MCF 10A (cell line): ENCODE measurements around the gene SP7. TPM values are rescaled to one million over a fixed set of nuclear protein-coding genes. Genes with fewer than 3 reads are reported as not detected.

Source experiments
- BruUV-seq: library from RNA; stranded (reverse); fragments of 400-500 nt; replicated peaks from 2 replicates; lab custom pipeline; 2021; lab: Mats Ljungman, UMichigan
- CTCF ChIA-PET: fragments of 300-600 bp; sonication (Branson Sonifier 250); formaldehyde crosslinking; extraction: SDS; loops from one replicate; lab custom pipeline; 2021; ENCODE audit warnings: antibody characterized with exemption, inconsistent platforms; lab: Yijun Ruan, JAX
- POLR2A ChIA-PET: fragments of 300-600, 350-650 bp; sonication (Branson Sonifier 250); formaldehyde crosslinking; extraction: SDS; loops from one replicate; lab custom pipeline; 2020; ENCODE audit warnings: antibody characterized with exemption, inconsistent platforms; lab: Yijun Ruan, JAX
- DNase-seq: peaks from one replicate; pipeline ENCODE4 v3.0.0-alpha.2; 2018; ENCODE audit not compliant: unreplicated experiment
- H3K27ac Mint-ChIP-seq: one replicate; pipeline ENCODE4 v1.8.0; 2022; ENCODE audit warnings: mild to moderate bottlenecking, low read depth, mixed read lengths; ENCODE audit not compliant: unreplicated experiment
- H3K27me3 Mint-ChIP-seq: one replicate; pipeline ENCODE4 v1.8.0; 2022; ENCODE audit warnings: mixed read lengths; ENCODE audit not compliant: insufficient read depth, unreplicated experiment
- H3K36me3 Mint-ChIP-seq: one replicate; pipeline ENCODE4 v1.8.0; 2022; ENCODE audit warnings: mild to moderate bottlenecking, moderate library complexity, mixed read lengths; ENCODE audit not compliant: insufficient read depth, unreplicated experiment
- H3K4me1 Mint-ChIP-seq: one replicate; pipeline ENCODE4 v1.8.0; 2022; ENCODE audit warnings: mixed read lengths; ENCODE audit not compliant: insufficient read depth, unreplicated experiment
- H3K4me3 Mint-ChIP-seq: one replicate; pipeline ENCODE4 v1.8.0; 2022; ENCODE audit warnings: mild to moderate bottlenecking, moderate library complexity, mixed read lengths; ENCODE audit not compliant: unreplicated experiment
- H3K9me3 Mint-ChIP-seq: one replicate; pipeline ENCODE4 v1.8.0; 2022; ENCODE audit warnings: mixed read lengths; ENCODE audit not compliant: unreplicated experiment
- CTCF ChIP-seq: fragments of 200-600 bp; IDR thresholded peaks from one replicate; pipeline ENCODE4 v1.8.0; 2022; ENCODE audit warnings: antibody characterized with exemption, mild to moderate bottlenecking; ENCODE audit not compliant: unreplicated experiment
- intact Hi-C: fragments of 100-400 bp; cut with micrococcal nuclease; formaldehyde crosslinking; loops from 2 replicates; pipeline ENCODE4 v1.14.1; 2022
- total RNA-seq: library from RNA; stranded (reverse); gene quantifications from 2 replicates; pipeline ENCODE4 v1.2.3, GENCODE V29; 2022

Gene SP7
- total RNA-seq, 1 experiment from 2014 or later: not detected

GRCh38 chr12:53338017-53338416 lies 1.9 kb upstream of the SP7 start:
- intact Hi-C loops: no loop called here
- CTCF ChIA-PET: interaction anchor here (1.0 kb wide), 1 partner anchor 10 kb away, joined by 6 read pairs; no protein-coding TSS in a partner anchor
- Mint-ChIP-seq H3K4me3 (no peak overlapping the region), H3K36me3 (peaks cover 7% of the 10 kb centered on the region), H3K27ac (no peak overlapping the region), H3K4me1 (peaks cover 6% of the 10 kb centered on the region), H3K27me3 (peaks cover 48% of the 10 kb centered on the region), H3K9me3 (no peaks in the 10 kb centered on the region)
- no peak for TF ChIP-seq CTCF
- BruUV-seq: no TSS peak
- POLR2A ChIA-PET: interaction anchor here (1.1 kb wide), 1 partner anchor 17 kb away, joined by 3 read pairs; no protein-coding TSS in a partner anchor
- DNase-seq: no peak

- H3K4me1 Mint-ChIP-seq: peaks cover 6% of the 10 kb centered on the region
- no peak for DNase-seq
- H3K4me3 Mint-ChIP-seq: no peak overlapping the region
- peaks cover 47% of the 10 kb centered on the region for H3K27me3 Mint-ChIP-seq
- no peak for TF ChIP-seq CTCF
- POLR2A ChIA-PET: interaction anchor here (0.7 kb wide), 2 partner anchors 10 to 17 kb away, joined by 3 read pairs; no protein-coding TSS in a partner anchor
- BruUV-seq: no TSS peak
- CTCF ChIA-PET: interaction anchor here (0.7 to 2.4 kb wide), 6 partner anchors 10 to 87 kb away, joined by 3 to 9 read pairs (median 4); partner anchors contain the start of gene AAAS
- no peaks in the 10 kb centered on the region for H3K9me3 Mint-ChIP-seq
- H3K27ac Mint-ChIP-seq: no peak overlapping the region
- peaks cover 7% of the 10 kb centered on the region for H3K36me3 Mint-ChIP-seq
- intact Hi-C loops: no loop called here
Measured at GRCh38 chr12:53334822-53335221, 1.3 kb downstream of the SP7 start.

- no peak for TF ChIP-seq CTCF
- POLR2A ChIA-PET: interaction anchor here (0.6 kb wide), 1 partner anchor 20 kb away, joined by 4 read pairs; no protein-coding TSS in a partner anchor
- BruUV-seq: no TSS peak
- peaks cover 41% of the 10 kb centered on the region for H3K27me3 Mint-ChIP-seq
- DNase-seq: no peak
- intact Hi-C loops: no loop called here
- H3K4me1 Mint-ChIP-seq: peaks cover 6% of the 10 kb centered on the region
- no peak overlapping the region for H3K4me3 Mint-ChIP-seq
- no peak overlapping the region for H3K27ac Mint-ChIP-seq
- peaks cover 7% of the 10 kb centered on the region for H3K36me3 Mint-ChIP-seq
- CTCF ChIA-PET: interaction anchor here (0.6 to 2.4 kb wide), 5 partner anchors 9 to 175 kb away, joined by 3 to 8 read pairs (median 7); no protein-coding TSS in a partner anchor
- H3K9me3 Mint-ChIP-seq: no peaks in the 10 kb centered on the region
Measured at GRCh38 chr12:53333845-53334244, 2.3 kb downstream of the SP7 start.

GRCh38 chr12:53333289-53333688 lies 2.9 kb downstream of the SP7 start:
- no TSS peak for BruUV-seq
- DNase-seq: no peak
- intact Hi-C loops: no loop called here
- Mint-ChIP-seq H3K4me3 (no peak overlapping the region), H3K27ac (no peak overlapping the region), H3K27me3 (peaks cover 36% of the 10 kb centered on the region), H3K4me1 (peaks cover 6% of the 10 kb centered on the region), H3K36me3 (peaks cover 7% of the 10 kb centered on the region), H3K9me3 (no peaks in the 10 kb centered on the region)
- CTCF ChIA-PET: interaction anchor here (0.6 to 1.9 kb wide), 5 partner anchors 12 to 175 kb away, joined by 3 to 7 read pairs (median 3); no protein-coding TSS in a partner anchor
- POLR2A ChIA-PET: interaction anchor here (1.1 kb wide), 1 partner anchor 11 kb away, joined by 3 read pairs; no protein-coding TSS in a partner anchor
- no peak for TF ChIP-seq CTCF
